ENCODE results near the gene SLC16A10.
A peak's percentile ranks its signal among the peaks of the same experiment; 100 is the strongest.
"Not testable (repeated sequence)": the region's sequence is repeated elsewhere in the genome, so short reads cannot be mapped to it uniquely, and the experiment has no call there.

The SLC16A10 gene

DNA sequence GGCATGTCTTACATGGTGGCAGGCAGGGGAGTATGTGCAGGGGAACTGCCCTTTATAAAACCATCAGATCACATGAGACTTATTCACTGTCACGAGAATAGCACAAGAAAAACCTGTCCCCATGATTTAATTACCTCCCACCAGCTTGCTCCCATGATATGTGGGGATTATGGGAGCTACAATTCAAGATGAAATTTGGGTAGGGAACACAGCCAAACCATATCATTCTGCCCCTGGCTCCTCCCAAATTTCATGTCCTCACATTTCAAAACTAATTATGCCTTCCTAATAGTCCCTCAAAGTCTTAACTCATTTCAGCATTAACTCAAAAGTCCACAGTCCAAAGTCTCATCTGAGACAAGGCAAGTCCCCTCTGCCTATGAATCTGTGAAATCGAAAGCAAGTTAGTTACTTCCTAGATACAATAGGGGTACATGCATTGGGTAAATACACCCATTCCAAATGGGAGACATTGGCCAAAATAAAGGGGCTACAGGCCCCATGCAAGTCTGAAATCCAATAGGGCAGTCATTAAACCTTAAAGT, 102.4 kb downstream of the SLC16A10 start:
- not testable (repeated sequence) for DNase-seq

- DNase-seq: no peak
These were observed 103.3 kb downstream of the SLC16A10 start for GRCh38 chr6:111190637-111191036.

DNA sequence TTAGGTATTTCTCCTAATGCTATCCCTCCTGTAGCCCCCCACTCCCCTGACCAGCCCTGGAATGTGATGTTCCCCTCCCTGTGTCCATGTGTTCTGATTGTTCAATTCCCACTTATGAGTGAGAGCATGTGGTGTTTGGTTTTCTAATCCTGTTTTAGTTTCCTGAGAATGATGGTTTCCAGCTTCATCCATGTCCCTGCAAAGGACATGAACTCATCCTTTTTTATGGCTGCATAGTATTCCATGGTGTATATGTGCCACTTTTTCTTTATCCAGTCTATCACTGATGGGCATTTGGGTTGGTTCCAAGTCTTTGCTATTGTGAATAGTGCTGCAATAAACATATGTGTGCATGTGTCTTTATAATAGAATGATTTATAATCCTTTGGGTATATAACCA, 103.8 kb downstream of the SLC16A10 start:
- not testable (repeated sequence) for DNase-seq

- no peak for DNase-seq
These were observed 105.7 kb downstream of the SLC16A10 start for GRCh38 chr6:111192911-111193555.

GRCh38 chr6:111195656-111196055, 108.4 kb downstream of the SLC16A10 start:
- no peak for DNase-seq

GRCh38 chr6:111198841-111199240, 111.5 kb downstream of the SLC16A10 start:
- DNase-seq: no peak

DNA sequence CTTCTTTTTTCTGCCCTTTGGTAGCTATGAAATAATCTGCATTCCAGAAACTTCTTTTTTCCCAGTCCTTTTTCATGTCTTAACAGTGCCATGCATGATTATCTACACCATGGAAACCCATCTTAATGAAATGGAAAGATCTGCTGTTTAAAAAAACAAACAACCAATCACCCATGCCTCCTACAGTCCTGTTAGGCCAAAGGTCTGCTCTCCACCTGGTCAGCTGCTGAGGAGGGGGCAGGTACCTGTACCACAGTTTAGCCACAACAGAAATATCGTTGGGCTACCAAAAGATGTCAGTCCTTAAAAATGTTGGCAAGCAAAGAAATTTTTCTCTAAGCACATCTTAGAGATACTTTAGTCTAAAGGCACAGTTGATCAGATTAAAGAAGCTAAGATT, 112.6 kb downstream of the SLC16A10 start:
- DNase-seq: no peak

GRCh38 chr6:111200350-111201243, 113.3 kb downstream of the SLC16A10 start:
- DNase-seq: no peak

- no peak for DNase-seq
These were observed 113.9 kb downstream of the SLC16A10 start for GRCh38 chr6:111201244-111201554.

GRCh38 chr6:111201764-111202163, 114.5 kb downstream of the SLC16A10 start:
- DNase-seq: no peak

DNA sequence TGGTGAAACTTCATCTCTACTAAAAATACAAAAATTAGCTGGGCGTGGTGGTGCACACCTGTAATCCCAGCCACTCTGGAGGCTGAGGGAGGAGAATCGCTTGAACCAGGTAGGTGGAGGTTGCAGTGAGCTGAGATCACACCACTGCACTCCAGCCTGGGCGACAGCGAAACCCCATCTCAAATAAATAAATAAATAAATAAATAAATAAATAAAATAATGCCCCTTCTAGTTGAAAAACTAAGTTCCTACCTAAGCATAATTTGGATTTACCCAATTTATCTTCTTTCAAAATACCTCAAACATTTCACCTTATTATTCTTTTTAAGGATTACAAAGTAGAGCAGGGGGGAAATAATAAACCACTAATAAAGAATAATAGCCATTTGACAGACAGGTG, 116.2 kb downstream of the SLC16A10 start:
- not testable (repeated sequence) for DNase-seq

- no peak for DNase-seq
These were observed 117.0 kb downstream of the SLC16A10 start for GRCh38 chr6:111204305-111204704.

GRCh38 chr6:111204881-111205280, 117.6 kb downstream of the SLC16A10 start:
- DNase-seq: no peak

- DNase-seq: no peak
These were observed 118.2 kb downstream of the SLC16A10 start for GRCh38 chr6:111205502-111205901.

- DNase-seq: no peak
These were observed 120.0 kb downstream of the SLC16A10 start for GRCh38 chr6:111207141-111207858.

DNA sequence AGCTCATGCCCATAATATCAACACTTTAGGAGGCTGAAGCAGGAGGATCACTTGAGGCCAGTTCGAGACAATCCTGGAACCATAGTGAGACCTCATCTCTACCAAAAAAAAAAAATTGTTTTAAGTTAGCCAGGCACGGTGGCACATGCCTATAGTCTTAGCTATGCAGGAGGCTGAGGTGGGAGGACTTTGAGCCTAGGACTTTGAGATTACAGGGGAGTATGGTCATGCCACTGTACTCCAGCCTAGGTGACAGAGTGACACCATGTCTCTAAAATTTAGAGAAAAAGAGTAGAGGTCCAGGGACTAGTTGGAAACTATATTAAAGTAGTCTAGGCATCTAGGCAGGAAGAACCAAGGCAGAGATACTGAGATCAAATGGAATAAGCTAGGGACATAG, 121.6 kb downstream of the SLC16A10 start:
- DNase-seq: no peak

DNA sequence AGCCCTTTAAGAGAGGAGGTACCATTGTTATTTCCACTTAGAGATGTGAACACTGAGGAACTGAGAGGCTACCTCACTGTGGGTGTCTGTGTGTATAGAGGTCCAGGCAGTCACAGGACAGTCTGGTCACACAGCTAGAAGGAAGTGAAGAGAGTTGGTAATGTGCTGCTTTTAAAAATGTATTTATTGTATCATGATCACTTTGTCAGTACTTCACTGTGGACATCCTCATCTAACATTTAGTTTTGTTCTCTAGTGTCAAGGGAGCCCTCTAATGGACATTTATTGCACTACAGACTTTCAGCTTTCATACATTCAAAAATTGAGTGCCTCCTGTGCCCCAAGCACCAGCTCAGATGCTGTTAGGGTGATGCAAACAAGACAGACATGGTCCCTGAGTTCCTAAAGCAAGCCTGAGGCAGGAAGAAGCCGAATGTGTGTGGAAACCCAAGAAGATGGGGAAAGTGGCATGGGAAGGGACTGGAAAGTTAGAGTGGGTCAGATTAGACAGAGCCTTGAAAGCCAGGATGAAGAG, 123.0 kb downstream of the SLC16A10 start:
- peak; percentile 22 for DNase-seq

DNA sequence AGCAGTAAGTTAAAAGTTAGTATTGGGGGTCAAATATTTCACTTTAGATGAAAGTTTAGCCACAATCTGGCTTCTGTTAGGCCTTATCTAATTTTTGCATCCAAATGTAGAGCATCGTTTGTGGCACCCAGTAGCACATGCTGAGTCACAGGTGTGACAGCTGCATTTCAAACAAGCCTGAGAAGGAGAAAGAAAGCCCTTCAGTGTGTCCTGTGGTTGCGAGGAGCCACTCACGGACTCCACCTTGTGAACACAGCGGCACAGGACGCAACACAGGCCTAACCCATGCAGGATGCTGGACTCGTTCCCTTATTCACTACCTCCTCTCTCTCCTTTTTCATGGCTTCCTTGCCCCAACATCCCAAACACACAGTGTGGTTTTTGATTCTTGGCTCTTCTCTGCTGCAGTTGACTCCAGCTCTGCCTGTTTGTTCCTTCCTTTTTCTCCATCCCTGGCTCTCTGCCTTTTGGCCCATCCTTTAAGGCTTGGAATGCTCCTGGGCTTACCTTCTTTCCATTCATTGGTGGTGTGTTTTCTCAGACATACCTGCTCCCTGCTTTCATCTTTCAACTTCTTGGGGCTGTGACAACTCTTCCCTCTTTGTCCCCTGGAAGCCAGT, 124.2 kb downstream of the SLC16A10 start:
- no peak for DNase-seq

DNA sequence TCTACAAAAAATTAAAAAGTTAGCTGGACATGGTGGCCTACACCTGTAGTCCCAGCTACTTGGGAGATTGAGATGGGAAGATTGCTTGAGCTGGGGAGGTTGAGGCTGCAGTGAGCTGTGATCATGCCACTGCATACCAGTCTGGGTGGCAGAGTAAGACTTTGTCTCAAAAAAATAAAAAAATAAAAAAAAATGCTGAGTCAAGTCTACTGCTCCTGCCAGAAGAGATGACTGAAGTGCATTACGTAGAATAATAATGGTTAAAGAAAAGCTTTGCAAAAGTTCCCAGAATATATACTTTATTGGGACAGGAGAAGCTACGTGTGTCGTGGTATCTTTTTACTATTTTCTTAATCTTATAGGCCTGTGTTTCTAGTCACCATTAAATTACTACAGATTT, 125.3 kb downstream of the SLC16A10 start:
- no peak for DNase-seq

DNA sequence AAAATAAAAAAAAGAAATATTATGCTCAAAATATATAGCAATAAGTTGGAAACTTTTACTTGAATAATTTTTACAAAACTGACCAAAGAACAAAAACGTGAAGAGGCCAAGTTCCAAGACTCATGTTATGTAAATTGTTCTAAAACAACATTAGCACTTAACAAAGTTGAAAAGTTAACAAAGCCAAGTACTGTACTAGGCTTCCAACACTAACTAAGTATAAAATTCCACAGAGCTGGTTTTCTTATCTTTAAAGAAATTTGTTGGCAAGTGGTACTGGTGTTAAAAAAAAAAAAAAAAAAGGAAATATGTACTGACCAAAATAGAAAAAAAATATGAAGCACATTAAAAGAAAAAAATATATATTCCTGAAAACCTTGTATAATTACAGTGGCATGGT, 127.8 kb downstream of the SLC16A10 start:
- no peak for DNase-seq

- no peak for DNase-seq
These were observed 132.5 kb downstream of the SLC16A10 start for GRCh38 chr6:111219785-111220184.

- no peak for DNase-seq
These were observed 133.2 kb downstream of the SLC16A10 start for GRCh38 chr6:111220383-111221031.

All from NCI-H524 treated with DMSO at 0.1 percent for 48 hours (cell line).